ENCODE measurements around the gene TSR1.

The TSR1 gene

DNA sequence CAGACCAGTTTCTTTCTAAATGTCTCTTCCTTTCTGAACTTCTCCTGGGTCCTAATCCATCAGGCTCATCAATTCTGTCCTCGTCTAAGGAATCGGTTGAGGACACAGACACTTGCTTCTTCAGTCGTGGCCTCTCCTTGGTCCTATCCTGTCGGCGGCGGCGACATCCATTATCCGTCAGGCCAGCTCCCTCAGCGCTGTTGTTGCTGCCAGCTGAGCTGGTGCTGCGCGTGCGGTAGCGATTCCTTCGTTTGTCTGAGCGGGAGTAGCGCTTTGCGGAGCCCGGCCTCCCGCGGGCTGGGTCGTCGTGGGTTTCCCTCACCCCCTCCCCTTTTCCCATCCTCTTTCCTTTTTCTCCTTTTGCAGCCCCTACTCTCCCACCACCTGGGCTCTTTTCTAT is 36.5 kb downstream of the TSR1 start:
- no peak for DNase-seq
- intact Hi-C loops (cut with DNase I): no loop called here

- intact Hi-C loops (cut with DNase I): no loop called here
Measured at GRCh38 chr17:2299136-2299535, 37.1 kb downstream of the TSR1 start.

DNA sequence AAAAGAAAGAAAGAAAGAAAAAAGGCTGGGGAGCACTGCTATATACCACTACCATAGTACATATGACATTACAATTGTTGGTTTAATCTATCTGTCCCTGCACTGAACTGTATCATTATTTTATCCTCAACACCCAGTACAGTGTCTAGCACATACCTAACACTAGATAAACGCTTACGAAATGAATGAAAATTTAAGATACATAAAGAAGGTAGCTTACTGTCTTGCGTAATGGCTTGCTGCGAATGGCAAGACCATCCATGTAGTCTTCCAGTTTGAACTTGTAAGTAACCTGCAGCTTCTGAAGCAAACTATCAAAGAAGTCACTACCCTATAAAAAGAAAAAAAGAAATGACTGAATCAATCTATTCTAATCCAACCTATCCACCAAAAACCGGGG is 39.2 kb downstream of the TSR1 start:
- intact Hi-C loops (cut with DNase I): no loop called here
- DNase-seq: no peak

More at GRCh38 chr17:2299136-2299535, 37.1 kb downstream of the TSR1 start:
- no peak for DNase-seq

DNA sequence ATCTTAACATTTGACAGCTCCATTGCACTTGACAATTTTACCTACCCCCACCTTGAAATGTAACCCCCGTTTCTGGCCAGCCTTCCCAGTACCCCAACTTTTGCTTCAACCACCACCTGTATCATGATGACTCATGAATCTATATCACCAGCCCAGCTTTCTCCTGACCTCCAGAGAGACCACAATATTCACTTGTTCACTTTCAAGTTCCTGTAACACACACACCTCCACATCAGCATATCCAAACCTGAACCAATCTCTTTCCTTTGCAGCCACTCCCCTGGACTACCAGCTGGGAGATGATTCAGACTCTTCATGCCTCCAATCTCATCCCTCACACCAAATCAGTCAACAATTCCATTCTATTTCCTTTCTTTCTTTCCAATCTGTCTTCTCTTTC is 40.7 kb downstream of the TSR1 start:
- DNase-seq: no peak
- intact Hi-C loops (cut with DNase I): no loop called here

- intact Hi-C loops (cut with DNase I): no loop called here
- no peak for DNase-seq
Measured at GRCh38 chr17:2292100-2292499, 44.2 kb downstream of the TSR1 start.

- intact Hi-C loops (cut with DNase I): no loop called here
- DNase-seq: no peak
Measured at GRCh38 chr17:2289878-2290478, 46.3 kb downstream of the TSR1 start.

- intact Hi-C loops (cut with DNase I): no loop called here
- DNase-seq: no peak
Measured at GRCh38 chr17:2283302-2283701, 53.0 kb downstream of the TSR1 start.

GRCh38 chr17:2282297-2282873 is 53.9 kb downstream of the TSR1 start:
- DNase-seq: no peak
- intact Hi-C loops (cut with DNase I): no loop called here

GRCh38 chr17:2279707-2280106 is 56.5 kb downstream of the TSR1 start:
- DNase-seq: no peak
- intact Hi-C loops (cut with DNase I): no loop called here

GRCh38 chr17:2277429-2278170 is 58.7 kb downstream of the TSR1 start:
- intact Hi-C loops (cut with DNase I): no loop called here
- no peak for DNase-seq

DNA sequence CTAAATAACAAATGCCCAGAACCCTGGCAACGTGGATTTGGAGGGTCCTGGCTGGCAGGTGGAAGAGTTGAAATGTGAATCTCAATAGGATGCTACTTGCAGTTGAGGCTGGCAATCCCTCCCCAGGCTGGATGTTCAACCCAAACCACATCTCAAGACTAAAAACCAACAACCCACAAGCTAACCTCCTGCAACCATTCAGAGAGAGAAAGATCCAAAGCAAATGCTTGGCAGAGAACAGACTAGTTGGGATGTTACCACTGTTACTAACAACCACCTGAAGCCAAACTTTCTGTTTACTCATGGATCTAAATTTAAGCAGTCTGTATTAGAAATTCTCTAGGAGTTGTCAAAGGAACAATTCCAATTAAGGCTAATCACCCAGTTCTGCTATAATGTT is 60.5 kb downstream of the TSR1 start:
- intact Hi-C loops (cut with DNase I): no loop called here
- DNase-seq: no peak

GRCh38 chr17:2274414-2274813 is 61.8 kb downstream of the TSR1 start:
- no peak for DNase-seq
- intact Hi-C loops (cut with DNase I): no loop called here

Data from head of caudate nucleus (tissue), 42 donors.